GM23248 (cell line): Measurements from ENCODE around the gene BPIFB2. TPM values are rescaled to one million over a fixed set of nuclear protein-coding genes. Genes with fewer than 3 reads are reported as not detected.

Source experiments
- DNase-seq: peaks from one replicate; pipeline ENCODE4 v3.0.0-alpha.2; 2015
- H2AFZ ChIP-seq: fragments of 200-600 bp; sonication (generic); 2 replicates; pipeline ENCODE4 v1.6.1; 2016; ENCODE audit warnings: antibody characterized with exemption
- H3F3A ChIP-seq: fragments of 200-600 bp; sonication (generic); 2 replicates; pipeline ENCODE4 v1.6.1; 2016; ENCODE audit warnings: mild to moderate bottlenecking, antibody characterized with exemption, mixed run types; ENCODE audit not compliant: insufficient read depth
- H3K27ac ChIP-seq: fragments of 200-600 bp; sonication (generic); 2 replicates; pipeline ENCODE4 v1.5.1; 2016; ENCODE audit warnings: mild to moderate bottlenecking
- H3K27me3 ChIP-seq: fragments of 200-600 bp; sonication (generic); replicated peaks from 2 replicates; pipeline ENCODE4 v1.6.1; 2016; ENCODE audit warnings: mild to moderate bottlenecking; ENCODE audit not compliant: insufficient read depth
- H3K36me3 ChIP-seq: fragments of 200-600 bp; sonication (generic); 2 replicates; pipeline ENCODE4 v1.6.1; 2016; ENCODE audit warnings: low read depth, mild to moderate bottlenecking
- H3K4me1 ChIP-seq: fragments of 200-600 bp; sonication (generic); 2 replicates; pipeline ENCODE4 v1.6.1; 2016; ENCODE audit warnings: mild to moderate bottlenecking; ENCODE audit not compliant: insufficient read depth
- H3K4me2 ChIP-seq: fragments of 200-600 bp; sonication (generic); one replicate; pipeline ENCODE4 v1.6.1; 2016; ENCODE audit warnings: mild to moderate bottlenecking; ENCODE audit not compliant: unreplicated experiment
- H3K4me3 ChIP-seq: fragments of 200-600 bp; sonication (generic); 2 replicates; pipeline ENCODE4 v1.5.1; 2016; ENCODE audit warnings: mild to moderate bottlenecking
- H3K79me2 ChIP-seq: fragments of 200-600 bp; sonication (generic); 2 replicates; pipeline ENCODE4 v1.6.1; 2016; ENCODE audit warnings: mild to moderate bottlenecking; ENCODE audit not compliant: insufficient read depth
- H3K9ac ChIP-seq: fragments of 200-600 bp; sonication (generic); 2 replicates; pipeline ENCODE4 v1.6.1; 2016; ENCODE audit warnings: mild to moderate bottlenecking
- H3K9me2 ChIP-seq: fragments of 200-600 bp; sonication (generic); 2 replicates; pipeline ENCODE4 v1.6.1; 2016; ENCODE audit warnings: mixed run types, mild to moderate bottlenecking, moderate library complexity; ENCODE audit not compliant: insufficient read depth
- H3K9me3 ChIP-seq: fragments of 200-600 bp; sonication (generic); one replicate; pipeline ENCODE4 v1.6.1; 2017; ENCODE audit warnings: low read depth
- H4K20me1 ChIP-seq: fragments of 200-600 bp; sonication (generic); 2 replicates; pipeline ENCODE4 v1.6.0; 2016; ENCODE audit not compliant: insufficient read depth
- EZH2 ChIP-seq: fragments of 200-600 bp; sonication (generic); IDR thresholded peaks from 2 replicates; pipeline ENCODE4 v1.6.1; 2018; ENCODE audit warnings: antibody characterized with exemption, mild to moderate bottlenecking; ENCODE audit not compliant: insufficient read depth, poor library complexity, severe bottlenecking
- EZH2phosphoT487 ChIP-seq: fragments of 200-600 bp; sonication (generic); IDR thresholded peaks from 2 replicates; pipeline ENCODE4 v1.6.1; 2018; ENCODE audit warnings: antibody characterized with exemption, moderate library complexity, mild to moderate bottlenecking, low read depth; ENCODE audit not compliant: insufficient read depth
- WGBS, 2 experiments: methylation state at CpG; one replicate each; pipeline ENCODE4 v1.1.6; 2015 to 2017; ENCODE audit warnings: low lambda C conversion rate in 2 of 2, low coverage in 1 of 2; ENCODE audit errors: missing lambda C conversion rate in 2 of 2; 5-methylcytosine and 5-hydroxymethylcytosine counted together
- in situ Hi-C: fragments of 300-500 bp; cut with MboI; formaldehyde crosslinking; loops from 2 replicates; pipeline ENCODE4 v1.15.0; 2020
- polyA plus RNA-seq: library from polyadenylated mRNA; unstranded; fragments of >200 nt; fragmentation: Nextera tagmentation; extraction: Ambion mirVana; gene quantifications from 2 replicates; pipeline ENCODE4 v1.2.1, GENCODE V29; 2016
- total RNA-seq: library from RNA; depleted of rRNA; stranded (reverse); fragments of >200 nt; shearing (Covaris generic); gene quantifications from 2 replicates; pipeline ENCODE4 v1.2.3, GENCODE V29; 2014

BPIFB2 gene
- total and polyA plus RNA-seq, 2 experiments from 2014 or later, result not detected

DNA sequence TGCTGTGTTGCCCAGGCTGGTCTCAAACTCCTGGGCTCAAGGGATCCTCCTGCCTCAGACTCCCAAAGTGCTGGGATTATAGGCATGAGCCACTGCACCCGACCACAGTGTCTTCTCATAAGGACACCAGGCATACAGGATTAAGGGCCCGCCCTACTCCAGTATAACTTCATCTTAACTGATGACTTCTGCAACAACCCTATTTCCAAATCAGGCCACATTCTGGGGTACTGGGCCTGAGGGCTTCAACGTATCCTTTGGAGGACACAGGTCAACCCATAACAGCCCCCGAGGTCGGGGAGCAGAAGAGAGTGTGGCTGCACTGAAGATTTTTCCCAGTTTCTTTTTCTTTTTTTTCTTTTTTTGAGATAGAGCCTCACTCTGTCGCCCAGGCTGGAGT, 42.9 kb upstream of the BPIFB2 start:
- no peaks in the 10 kb centered on the region for H3K36me3 ChIP-seq
- no peak overlapping the region for H3K4me2 ChIP-seq
- no peaks in the 10 kb centered on the region for H4K20me1 ChIP-seq
- no peaks in the 10 kb centered on the region for H3K9me3 ChIP-seq
- H3K4me1 ChIP-seq, result no peaks in the 10 kb centered on the region
- no peak overlapping the region for H3K9ac ChIP-seq
- no peak overlapping the region for H2AFZ ChIP-seq
- H3F3A ChIP-seq, result no peaks in the 10 kb centered on the region
- no peaks in the 10 kb centered on the region for H3K9me2 ChIP-seq
- H3K27me3 ChIP-seq, result peaks cover 24% of the 10 kb centered on the region
- no peak for DNase-seq
- no peak for TF ChIP-seq EZH2phosphoT487
- TF ChIP-seq EZH2, result no peak
- H3K79me2 ChIP-seq, result no peaks in the 10 kb centered on the region
- no peak overlapping the region for H3K27ac ChIP-seq
- 42 to 43% methylated on average over 6 of the region's 6 CpGs for WGBS, 2 experiments
- H3K4me3 ChIP-seq, result no peak overlapping the region
- in situ Hi-C loops, result no loop called here

DNA sequence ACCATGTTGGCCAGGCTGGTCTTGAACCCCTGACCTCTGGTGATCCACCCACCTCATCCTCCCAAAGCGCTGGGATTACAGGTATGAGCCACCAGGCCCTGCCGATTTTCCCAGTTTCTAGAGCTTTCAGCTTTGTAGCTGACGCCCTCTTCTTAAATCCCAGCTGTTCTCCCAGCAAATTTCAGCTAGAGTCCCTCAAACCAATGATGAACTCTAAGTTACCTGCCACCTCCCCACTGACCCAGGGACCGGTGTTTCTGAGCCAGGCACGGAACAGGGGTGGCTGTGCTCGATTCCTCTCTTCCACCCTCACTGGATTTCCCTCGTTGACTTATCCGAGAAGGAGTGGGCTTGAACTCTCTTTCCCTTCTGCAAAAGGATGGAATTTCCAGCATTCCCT, 42.4 kb upstream of the BPIFB2 start:
- H3K36me3 ChIP-seq, result no peaks in the 10 kb centered on the region

DNA sequence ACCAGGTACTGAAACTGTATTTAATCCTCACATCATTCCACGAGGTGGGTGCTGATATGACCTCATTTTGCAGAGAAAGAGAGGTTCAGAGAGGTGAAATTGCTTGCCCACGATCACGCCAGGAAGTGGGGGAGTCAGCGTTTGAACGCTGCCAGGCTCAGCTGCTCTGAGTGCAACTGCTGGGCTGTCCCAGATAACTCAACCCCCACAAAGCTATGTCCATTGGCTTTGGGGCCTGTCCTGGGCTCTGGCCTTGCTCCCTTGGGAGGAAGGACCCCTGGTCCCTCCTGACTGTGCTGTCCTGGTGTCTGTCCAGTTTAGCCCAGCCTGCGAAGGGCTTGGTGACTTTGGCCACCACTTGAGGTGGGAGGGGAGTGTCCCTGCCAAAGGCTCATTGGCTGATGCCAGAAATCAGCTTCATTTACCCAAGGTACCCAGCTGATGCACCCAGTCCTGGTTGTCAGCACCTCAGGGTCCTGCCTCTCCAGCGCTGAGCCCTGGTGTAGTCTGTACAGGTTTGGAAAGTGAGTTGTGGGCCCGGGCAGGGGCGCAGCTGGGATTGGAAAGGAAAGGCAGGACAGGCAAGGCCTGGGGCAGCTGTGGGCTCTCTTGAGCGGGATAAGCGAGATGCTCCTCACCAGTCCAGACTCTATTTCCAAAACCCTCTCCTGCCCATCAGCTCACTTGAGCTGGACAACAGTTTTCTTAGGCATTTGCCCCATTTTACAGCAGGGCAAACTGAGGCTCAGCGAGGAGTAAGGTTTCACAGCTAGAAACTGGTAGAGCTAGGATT, 41.7 kb upstream of the BPIFB2 start:
- in situ Hi-C loops, result no loop called here
- TF ChIP-seq EZH2 (no peak), EZH2phosphoT487 (no peak)
- WGBS, 2 experiments, result 34 to 35% methylated on average over 12 of the region's 12 CpGs

More for the DNA sequence above, 42.4 kb upstream of the BPIFB2 start:
- H3K27ac ChIP-seq, result no peak overlapping the region
- no peak overlapping the region for H3K4me2 ChIP-seq
- no peaks in the 10 kb centered on the region for H3K79me2 ChIP-seq
- in situ Hi-C loops, result no loop called here
- no peaks in the 10 kb centered on the region for H3K9me3 ChIP-seq
- no peaks in the 10 kb centered on the region for H3K4me1 ChIP-seq
- no peak for TF ChIP-seq EZH2phosphoT487
- TF ChIP-seq EZH2, result no peak
- 51% methylated on average over 8 of the region's 8 CpGs for WGBS, 2 experiments
- no peaks in the 10 kb centered on the region for H4K20me1 ChIP-seq
- H3K27me3 ChIP-seq, result peaks cover 24% of the 10 kb centered on the region
- no peak overlapping the region for H3K4me3 ChIP-seq
- no peak overlapping the region for H2AFZ ChIP-seq
- no peaks in the 10 kb centered on the region for H3K9me2 ChIP-seq
- no peaks in the 10 kb centered on the region for H3F3A ChIP-seq
- no peak overlapping the region for H3K9ac ChIP-seq
- no peak for DNase-seq

DNA sequence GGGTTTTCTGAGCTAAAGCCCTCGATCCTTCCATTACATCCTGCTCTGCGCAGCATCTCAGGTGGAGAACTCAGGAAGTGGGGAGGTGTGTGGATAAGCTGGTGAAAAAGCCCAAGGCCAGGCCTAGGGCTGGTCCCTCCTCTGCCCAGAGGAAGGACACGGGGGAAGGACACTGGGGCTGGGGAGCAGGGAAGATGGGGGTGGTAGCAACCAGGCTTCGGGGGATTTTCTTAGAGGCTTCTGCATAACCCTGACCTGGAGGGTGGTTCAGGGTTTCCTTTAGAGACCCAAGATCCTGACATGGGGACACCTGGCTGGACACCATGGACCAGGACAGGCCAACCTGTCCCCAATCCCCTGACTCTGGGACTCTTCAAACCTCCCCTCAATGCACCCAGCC, 41.1 kb upstream of the BPIFB2 start:
- no peak overlapping the region for H2AFZ ChIP-seq
- 64 to 69% methylated on average over 4 of the region's 4 CpGs for WGBS, 2 experiments
- H3K27ac ChIP-seq, result no peak overlapping the region
- DNase-seq, result no peak
- H3K9me2 ChIP-seq, result no peaks in the 10 kb centered on the region
- no peaks in the 10 kb centered on the region for H3F3A ChIP-seq
- no peak overlapping the region for H3K4me2 ChIP-seq
- in situ Hi-C loops, result no loop called here
- H3K4me1 ChIP-seq, result no peaks in the 10 kb centered on the region
- no peak overlapping the region for H3K4me3 ChIP-seq
- H3K9ac ChIP-seq, result no peak overlapping the region
- no peaks in the 10 kb centered on the region for H4K20me1 ChIP-seq
- no peaks in the 10 kb centered on the region for H3K36me3 ChIP-seq
- no peak for TF ChIP-seq EZH2
- TF ChIP-seq EZH2phosphoT487, result no peak
- no peaks in the 10 kb centered on the region for H3K79me2 ChIP-seq
- peaks cover 24% of the 10 kb centered on the region for H3K27me3 ChIP-seq
- H3K9me3 ChIP-seq, result no peaks in the 10 kb centered on the region

More for the DNA sequence above, 41.7 kb upstream of the BPIFB2 start:
- H2AFZ ChIP-seq, result no peak overlapping the region
- no peaks in the 10 kb centered on the region for H3K79me2 ChIP-seq
- no peaks in the 10 kb centered on the region for H3K36me3 ChIP-seq
- H3K27ac ChIP-seq, result no peak overlapping the region
- H4K20me1 ChIP-seq, result no peaks in the 10 kb centered on the region
- no peaks in the 10 kb centered on the region for H3K9me2 ChIP-seq
- no peak overlapping the region for H3K9ac ChIP-seq
- no peak overlapping the region for H3K4me2 ChIP-seq
- H3F3A ChIP-seq, result no peaks in the 10 kb centered on the region
- no peaks in the 10 kb centered on the region for H3K4me1 ChIP-seq
- no peak overlapping the region for H3K4me3 ChIP-seq
- H3K9me3 ChIP-seq, result no peaks in the 10 kb centered on the region
- no peak for DNase-seq
- H3K27me3 ChIP-seq, result peaks cover 24% of the 10 kb centered on the region
